ENCODE measurements around the gene LITAFD.
"Not testable (repeated sequence)": the region's sequence is repeated elsewhere in the genome, so short reads cannot be mapped to it uniquely, and the experiment has no call there.

The LITAFD gene

DNA sequence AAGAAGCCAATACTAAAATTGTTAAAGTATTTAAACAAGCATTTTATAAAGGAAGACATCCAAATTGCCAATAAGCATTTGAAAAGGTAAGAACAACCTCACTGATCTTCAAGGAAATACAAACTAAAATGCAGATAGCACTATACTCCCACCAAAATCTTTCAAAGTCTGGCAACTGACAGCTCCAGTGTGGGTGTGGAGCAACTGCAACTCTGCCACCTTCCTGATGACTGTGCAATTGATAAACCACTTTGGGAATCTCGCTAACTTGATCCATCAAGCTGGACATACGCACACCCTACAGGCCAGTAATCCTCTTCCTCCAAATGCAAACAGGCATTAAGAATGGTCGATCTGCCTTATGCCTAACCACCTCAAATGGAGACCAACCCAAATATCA, 31.9 kb downstream of the LITAFD start:
- ATAC-seq (no peak), DNase-seq (no peak)
- H3K4me3 Mint-ChIP-seq = no peak overlapping the region
- no peaks in the 10 kb centered on the region for H3K9me3 Mint-ChIP-seq
- no peaks in the 10 kb centered on the region for H3K27me3 Mint-ChIP-seq
- H3K27ac Mint-ChIP-seq = peak overlapping the region; percentile 83 to 84
- peaks cover 41% of the 10 kb centered on the region for H3K4me1 Mint-ChIP-seq

DNA sequence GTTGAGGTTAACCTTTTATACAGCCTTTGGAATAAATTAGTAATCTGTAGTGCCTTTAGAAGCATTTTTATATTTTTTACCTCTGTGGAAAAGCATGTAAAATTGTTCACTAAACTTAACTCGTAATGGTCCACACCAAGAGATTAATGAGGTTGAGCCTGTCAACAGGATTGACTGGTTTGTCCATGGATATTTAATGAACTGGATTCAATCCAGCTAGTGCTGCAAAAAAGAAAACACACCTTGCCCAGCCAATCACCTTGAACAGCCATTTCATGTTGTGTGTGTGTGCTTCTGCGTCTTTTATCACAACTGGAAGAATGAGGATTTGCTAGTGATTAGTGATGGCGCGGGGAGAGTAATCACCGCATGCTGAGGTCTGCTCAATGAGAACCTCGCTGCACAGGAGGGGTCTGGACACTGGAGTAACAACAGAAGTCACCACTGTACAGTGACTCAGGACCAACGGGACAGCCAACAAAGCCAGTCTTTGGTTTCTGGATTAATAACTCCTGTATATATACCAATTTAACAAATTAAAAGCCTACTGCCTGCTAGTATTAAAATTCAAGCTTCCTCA, 33.7 kb downstream of the LITAFD start:
- Mint-ChIP-seq H3K27ac (no peak overlapping the region), H3K27me3 (no peaks in the 10 kb centered on the region), H3K4me3 (no peak overlapping the region), H3K4me1 (peaks cover 48% of the 10 kb centered on the region), H3K9me3 (no peaks in the 10 kb centered on the region)
- no peak for DNase-seq
- ATAC-seq = no peak

DNA sequence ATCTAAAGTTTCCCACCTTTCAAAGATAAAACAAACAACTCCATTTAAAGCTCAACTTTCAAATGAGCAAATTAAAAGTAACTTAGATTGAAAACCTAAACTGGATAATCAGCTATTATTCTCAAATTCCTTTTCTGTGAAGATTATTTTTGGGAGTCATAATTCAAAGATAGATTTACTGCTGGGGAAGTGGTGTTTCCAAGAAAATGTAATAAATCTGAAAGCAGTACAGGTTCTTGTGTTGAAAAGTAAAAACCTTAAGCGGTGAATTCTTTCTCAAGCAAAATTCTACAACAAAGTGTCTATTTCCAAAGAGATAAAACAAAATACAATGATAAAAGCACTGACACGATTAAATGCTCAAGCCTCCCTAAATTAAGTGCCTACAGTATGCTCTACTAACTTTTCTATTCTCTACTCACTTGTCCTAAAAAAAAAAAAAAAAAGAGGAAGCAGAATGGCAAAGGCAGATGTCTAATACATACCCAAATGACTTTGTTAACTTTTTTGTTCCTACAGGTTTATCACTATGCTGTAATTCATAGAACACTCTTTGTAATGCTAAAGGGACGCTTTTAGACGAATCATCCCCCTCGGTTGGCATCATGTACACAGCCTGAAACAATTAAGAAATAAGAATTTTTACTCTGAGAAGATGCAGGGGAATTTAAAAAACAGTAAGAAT, 34.5 kb downstream of the LITAFD start:
- ATAC-seq = no peak
- Mint-ChIP-seq H3K27ac (peak overlapping the region; percentile 61 to 67), H3K4me1 (peaks cover 48% of the 10 kb centered on the region), H3K9me3 (no peaks in the 10 kb centered on the region), H3K27me3 (no peaks in the 10 kb centered on the region), H3K4me3 (no peak overlapping the region)
- no peak for DNase-seq

DNA sequence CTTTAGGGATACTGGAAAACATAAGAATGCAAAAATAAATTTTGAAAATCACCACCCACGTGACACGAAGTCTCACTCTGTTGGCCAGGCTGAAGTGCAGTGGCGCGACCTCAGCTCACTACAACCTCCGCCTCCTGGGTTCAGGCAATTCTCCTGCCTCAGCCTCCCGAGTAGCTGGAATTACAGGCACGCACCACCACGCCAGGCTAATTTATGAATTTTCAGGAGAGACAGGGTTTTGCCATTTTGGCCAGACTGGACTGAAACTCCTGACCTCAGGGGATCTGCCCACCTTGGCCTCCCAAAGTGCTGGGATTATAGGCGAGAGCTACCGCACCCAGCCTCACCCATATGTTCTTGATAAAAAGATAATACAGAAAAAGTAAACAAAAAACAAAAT, 35.2 kb downstream of the LITAFD start:
- DNase-seq, H3K27me3 Mint-ChIP-seq, ATAC-seq, H3K9me3 Mint-ChIP-seq, H3K4me3 Mint-ChIP-seq: not testable (repeated sequence)
- Mint-ChIP-seq H3K4me1 (peaks cover 53% of the 10 kb centered on the region), H3K27ac (peak overlapping the region in 1 of 2 donors; percentile 71)

DNA sequence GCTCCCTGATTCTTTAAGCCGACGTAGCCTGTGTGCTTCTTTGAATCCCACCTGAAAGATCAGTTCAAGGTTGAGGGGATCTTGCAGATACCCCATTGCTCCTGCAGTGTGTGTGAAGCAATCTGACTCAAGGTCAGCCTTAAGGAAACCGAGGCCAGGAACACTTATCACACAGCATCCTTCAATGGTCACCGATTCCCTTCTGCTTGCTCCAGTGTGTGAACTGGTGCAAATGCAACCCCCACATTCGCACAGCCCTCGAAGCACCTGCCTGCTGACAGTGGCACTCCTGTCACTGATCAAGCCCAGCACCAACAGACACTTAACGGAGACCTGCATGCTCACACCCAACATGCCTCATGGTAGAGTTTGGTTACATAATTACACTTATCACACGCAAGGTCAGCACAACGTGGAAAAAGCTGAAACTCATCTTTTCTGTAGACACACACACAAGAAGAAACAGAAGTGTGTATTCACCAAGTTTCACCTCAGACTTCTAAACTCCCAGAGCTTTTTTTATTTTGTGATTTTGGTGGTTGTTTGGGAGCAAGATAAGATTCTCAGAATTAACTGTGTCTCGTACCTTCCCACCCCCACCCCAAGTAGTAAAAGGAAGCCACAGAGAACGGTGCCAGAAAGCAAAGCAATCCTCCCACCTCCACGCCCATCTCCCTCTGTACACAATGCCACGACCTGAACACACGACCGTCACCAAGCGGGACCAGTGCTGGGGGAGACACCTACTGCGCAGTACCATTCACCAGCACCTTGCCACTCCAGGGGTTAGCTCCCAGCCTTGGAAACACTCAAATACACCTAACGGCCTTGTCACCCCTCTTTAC, 37.2 kb downstream of the LITAFD start:
- H3K4me3 Mint-ChIP-seq = peak overlapping the region in 1 of 2 donors; percentile 3
- no peak for ATAC-seq

DNA sequence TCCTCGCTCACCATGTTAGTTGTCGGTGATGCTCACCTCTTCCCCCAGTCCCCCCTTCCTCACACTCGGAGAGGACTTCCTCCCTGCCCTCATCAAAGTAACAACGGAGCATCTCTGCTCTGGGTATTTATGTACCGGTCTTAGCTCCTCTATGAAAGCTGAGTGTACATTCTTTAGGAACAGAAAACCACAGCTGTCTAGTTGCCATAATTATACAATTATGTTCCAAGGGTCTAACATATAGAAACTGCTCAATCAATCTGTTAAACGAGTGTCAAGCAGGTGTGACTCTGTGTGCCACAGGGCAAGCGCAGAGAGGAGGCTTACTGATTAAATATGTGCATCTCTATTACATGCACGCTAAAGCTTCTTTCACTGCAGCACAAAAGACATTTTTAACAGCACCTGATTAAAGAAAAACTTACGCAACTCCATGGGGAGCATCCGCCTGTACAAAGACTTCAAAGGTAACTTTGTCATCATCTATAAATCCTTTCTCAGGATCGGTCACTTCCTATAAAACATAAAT, 37.8 kb downstream of the LITAFD start:
- H3K4me1 Mint-ChIP-seq = peaks cover 51% of the 10 kb centered on the region
- H3K27ac Mint-ChIP-seq = peak overlapping the region; percentile 41 to 80
- DNase-seq (no peak), ATAC-seq (no peak)
- no peaks in the 10 kb centered on the region for H3K27me3 Mint-ChIP-seq
- peak overlapping the region in 1 of 2 donors; percentile 3 for H3K4me3 Mint-ChIP-seq
- no peaks in the 10 kb centered on the region for H3K9me3 Mint-ChIP-seq

More for the DNA sequence above, 37.2 kb downstream of the LITAFD start:
- Mint-ChIP-seq H3K4me1 (peaks cover 44% of the 10 kb centered on the region), H3K27ac (peak overlapping the region; percentile 41 to 80), H3K27me3 (no peaks in the 10 kb centered on the region), H3K9me3 (no peaks in the 10 kb centered on the region)
- DNase-seq = no peak

DNA sequence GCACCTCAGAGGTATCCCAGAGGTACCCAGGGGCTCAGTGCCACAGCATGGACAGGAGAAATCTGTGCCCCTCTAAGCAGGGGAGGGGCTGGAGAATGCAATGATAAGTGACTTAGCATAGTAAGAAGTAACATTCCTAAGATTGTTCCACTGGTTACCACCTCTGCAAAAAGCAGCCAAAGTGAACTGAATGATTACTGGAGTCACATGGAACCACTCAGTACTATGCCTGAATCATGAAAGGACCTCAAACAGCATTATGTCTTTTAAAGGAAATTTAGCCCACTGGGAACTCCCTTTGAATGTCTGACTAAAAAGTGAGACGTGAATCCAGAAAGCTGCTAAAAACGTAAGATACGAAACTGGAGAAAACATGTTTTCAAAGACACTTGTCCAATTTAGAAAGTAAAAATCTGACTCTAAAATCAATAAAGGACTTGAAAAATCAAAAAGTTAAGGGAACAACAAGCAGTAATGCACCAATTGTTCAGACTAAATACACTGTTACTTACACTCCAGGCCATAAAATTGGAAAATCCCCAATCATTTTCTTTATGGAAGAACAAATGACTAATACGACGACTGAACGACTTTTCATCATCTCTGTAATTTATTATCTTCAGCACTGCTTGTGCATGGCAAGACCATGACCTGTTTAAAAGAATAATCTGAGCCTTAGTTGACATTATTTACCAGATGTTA, 38.6 kb downstream of the LITAFD start:
- DNase-seq = no peak
- no peaks in the 10 kb centered on the region for H3K27me3 Mint-ChIP-seq
- H3K4me3 Mint-ChIP-seq = peak overlapping the region in 1 of 2 donors; percentile 27
- no peak overlapping the region for H3K27ac Mint-ChIP-seq
- H3K9me3 Mint-ChIP-seq = no peaks in the 10 kb centered on the region
- ATAC-seq = peak; percentile 39
- H3K4me1 Mint-ChIP-seq = peaks cover 59% of the 10 kb centered on the region

DNA sequence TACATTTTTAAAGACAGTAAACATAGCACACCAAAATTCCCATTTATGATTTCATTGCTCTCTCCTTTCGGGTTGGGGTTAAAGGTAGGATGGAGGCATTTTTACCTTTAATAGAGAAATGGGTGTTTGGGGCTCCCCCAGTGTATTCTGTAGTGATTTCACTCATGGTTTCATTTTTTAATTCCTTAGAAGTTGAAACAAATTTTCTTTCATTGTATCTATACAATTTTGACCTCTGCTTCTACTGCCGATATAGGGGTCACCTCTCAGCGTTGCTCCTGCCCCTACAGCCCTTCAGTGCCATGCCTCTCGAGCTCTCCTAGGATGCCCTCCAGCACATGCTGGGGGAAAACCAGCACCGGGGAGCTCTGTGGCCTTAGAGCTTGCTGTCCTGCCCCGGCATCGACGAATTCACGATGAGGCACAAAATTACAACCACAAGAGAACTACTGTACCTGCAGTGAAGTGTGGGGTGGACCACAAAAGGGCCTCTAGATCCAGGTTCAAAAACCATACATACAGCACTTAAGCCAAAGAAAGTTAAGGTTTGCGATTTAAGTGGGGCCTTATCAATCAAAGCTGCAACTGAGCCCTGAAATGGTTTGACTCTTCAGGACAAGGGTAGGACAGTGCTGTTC, 39.3 kb downstream of the LITAFD start:
- peak; percentile 59 for ATAC-seq
- DNase-seq = no peak
- peak overlapping the region; percentile 44 to 74 for H3K27ac Mint-ChIP-seq
- H3K27me3 Mint-ChIP-seq = no peaks in the 10 kb centered on the region
- peaks cover 59% of the 10 kb centered on the region for H3K4me1 Mint-ChIP-seq
- peak overlapping the region in 1 of 2 donors; percentile 27 for H3K4me3 Mint-ChIP-seq
- no peaks in the 10 kb centered on the region for H3K9me3 Mint-ChIP-seq

DNA sequence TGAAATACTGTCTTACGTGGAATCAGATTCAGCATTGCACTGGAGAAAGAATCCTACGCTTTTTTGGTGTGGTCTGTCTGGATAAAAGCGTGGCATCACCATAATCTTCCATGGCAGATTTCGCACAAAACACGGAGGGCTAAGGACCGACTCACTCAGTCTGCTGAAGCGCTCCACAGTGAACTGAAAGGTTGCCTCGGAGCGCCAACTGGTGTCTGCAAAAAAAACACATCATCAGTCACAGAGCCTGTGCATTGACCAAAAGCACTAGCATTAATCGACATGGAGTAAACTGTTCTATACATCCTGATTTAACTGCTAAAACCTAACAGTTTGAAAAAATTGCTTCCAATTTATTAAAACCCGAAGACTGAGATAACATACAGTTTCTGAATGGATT, 41.0 kb downstream of the LITAFD start:
- Mint-ChIP-seq H3K27ac (no peak overlapping the region), H3K27me3 (no peaks in the 10 kb centered on the region), H3K4me1 (peaks cover 69% of the 10 kb centered on the region), H3K4me3 (no peak overlapping the region), H3K9me3 (no peaks in the 10 kb centered on the region)
- no peak for ATAC-seq
- DNase-seq = no peak

DNA sequence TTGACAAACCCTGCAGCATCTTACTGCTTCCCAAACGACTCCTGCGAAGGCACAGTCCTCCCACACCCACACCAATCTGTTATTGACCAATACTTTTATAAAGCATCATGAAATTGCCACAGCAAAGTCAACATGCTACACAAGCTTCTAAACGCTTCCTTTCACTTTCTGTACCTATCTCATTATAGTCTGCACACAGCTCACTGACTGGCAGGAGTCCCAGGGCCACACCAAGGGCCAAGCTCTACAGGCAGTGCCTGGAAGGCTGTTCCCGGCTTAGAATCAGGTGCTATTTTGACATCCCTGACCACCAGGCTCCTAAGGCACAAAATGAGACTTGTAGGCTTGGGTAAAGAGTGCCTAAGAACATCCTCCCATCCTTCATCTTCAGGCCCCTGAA, 42.1 kb downstream of the LITAFD start:
- Mint-ChIP-seq H3K27ac (peak overlapping the region; percentile 56 to 82), H3K4me3 (no peak overlapping the region), H3K9me3 (no peaks in the 10 kb centered on the region), H3K4me1 (peaks cover 72% of the 10 kb centered on the region), H3K27me3 (no peaks in the 10 kb centered on the region)
- ATAC-seq (no peak), DNase-seq (no peak)

DNA sequence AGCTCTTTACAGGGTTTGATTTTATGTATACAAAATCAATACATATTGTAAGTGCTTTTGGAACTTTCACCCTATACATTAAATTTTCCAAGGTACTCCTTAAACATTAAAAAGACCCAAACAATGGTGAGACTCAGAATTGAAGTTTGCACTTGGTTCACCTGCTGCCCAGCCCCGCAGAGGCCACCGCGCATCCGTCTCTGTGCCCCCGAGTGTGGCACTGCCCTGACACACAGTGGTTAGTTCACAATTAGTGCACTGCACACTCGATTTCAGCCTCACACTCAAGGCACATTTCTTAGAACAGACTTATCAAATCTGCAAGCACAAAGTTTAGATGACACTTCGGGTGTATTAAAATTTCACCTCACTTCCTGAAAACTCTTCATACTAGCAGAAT, 43.3 kb downstream of the LITAFD start:
- ATAC-seq (no peak), DNase-seq (no peak)
- peaks cover 65% of the 10 kb centered on the region for H3K4me1 Mint-ChIP-seq
- peak overlapping the region in 1 of 2 donors; percentile 67 for H3K27ac Mint-ChIP-seq
- H3K9me3 Mint-ChIP-seq = no peaks in the 10 kb centered on the region
- no peaks in the 10 kb centered on the region for H3K27me3 Mint-ChIP-seq
- H3K4me3 Mint-ChIP-seq = no peak overlapping the region

DNA sequence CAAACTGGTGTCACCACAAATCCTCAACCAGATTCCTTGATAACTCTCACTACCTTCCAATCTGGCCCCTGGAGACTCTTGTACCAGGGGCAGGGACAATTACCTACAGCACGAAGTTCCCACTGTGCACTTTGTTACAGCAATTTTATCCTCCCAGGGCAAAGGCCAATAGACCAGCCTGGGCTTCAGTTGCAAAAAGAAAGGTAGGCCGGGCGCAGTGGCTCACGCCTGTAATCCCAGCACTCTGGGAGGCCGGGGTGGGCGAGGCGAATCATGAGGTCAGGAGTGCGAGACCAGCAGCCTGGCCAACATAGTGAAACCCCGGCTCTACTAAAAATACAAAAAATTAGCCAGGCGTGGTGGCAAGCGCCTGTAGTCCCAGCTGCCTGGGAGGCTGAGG, 44.7 kb downstream of the LITAFD start:
- Mint-ChIP-seq H3K9me3 (no peaks in the 10 kb centered on the region), H3K27me3 (no peaks in the 10 kb centered on the region), H3K4me3 (no peak overlapping the region), H3K27ac (no peak overlapping the region), H3K4me1 (peaks cover 58% of the 10 kb centered on the region)
- DNase-seq (no peak), ATAC-seq (no peak)

DNA sequence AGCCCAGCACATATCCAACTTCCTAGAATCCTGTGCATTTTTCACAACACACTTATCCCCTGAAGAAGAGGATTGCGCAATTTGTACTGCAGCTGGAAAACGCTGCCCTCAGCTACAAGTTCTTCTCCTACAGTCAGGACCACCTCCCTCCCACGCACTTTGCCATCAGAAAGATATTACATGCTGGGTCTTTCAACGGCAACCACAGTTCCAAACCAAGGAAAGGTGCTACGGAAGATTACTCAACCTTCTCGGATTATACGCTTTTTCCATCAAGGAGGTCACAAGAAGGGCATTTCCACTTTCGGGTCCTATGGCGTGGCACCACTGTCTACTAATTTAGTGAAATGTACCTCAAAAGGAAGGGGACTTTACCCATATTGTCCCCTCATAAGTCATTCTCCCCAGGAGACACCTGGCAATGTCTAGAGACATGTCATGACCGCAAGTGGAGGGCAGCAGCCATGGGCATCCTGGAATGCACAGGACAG, 46.4 kb downstream of the LITAFD start:
- ATAC-seq (peak; percentile 98), DNase-seq (peak; percentile 16 to 70)
- Mint-ChIP-seq H3K27ac (peak overlapping the region in 1 of 2 donors; percentile 95), H3K4me3 (peak overlapping the region; percentile 44 to 73), H3K4me1 (peaks cover 61% of the 10 kb centered on the region), H3K9me3 (no peaks in the 10 kb centered on the region), H3K27me3 (no peaks in the 10 kb centered on the region)

DNA sequence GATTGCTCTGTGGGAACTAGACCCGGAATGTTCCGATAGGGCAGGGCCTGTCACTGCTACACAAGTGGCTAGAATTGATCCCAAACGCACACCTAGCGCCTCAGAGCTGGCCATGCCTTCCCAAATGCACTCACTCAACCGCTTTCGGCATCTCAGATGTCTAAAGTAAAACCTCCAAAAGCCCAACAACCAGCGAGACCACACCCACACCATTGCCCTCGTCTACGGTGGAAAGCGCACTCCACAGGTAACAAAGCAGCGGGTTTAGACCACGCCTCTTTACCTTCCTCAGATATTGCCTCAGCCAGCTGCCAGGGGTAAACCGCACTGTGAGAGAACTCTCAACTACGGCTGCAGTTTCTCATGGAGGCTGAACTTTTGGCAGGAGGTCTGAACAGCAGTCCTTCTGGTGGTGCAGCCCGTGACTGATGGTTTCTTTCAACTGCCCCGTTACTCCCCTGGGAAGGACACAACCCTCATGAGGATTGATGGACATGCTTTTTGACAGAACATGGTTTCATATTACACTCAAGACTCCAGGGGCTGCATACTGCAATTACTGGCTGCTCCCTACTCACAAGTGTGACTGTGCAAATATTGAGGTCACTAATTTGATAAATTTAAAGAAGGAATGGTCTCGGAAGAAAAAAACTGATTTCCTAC, 47.1 kb downstream of the LITAFD start:
- Mint-ChIP-seq H3K9me3 (no peaks in the 10 kb centered on the region), H3K4me3 (peak overlapping the region; percentile 44 to 73), H3K4me1 (peaks cover 60% of the 10 kb centered on the region), H3K27me3 (no peaks in the 10 kb centered on the region), H3K27ac (peak overlapping the region; percentile 78 to 95)
- no peak for ATAC-seq
- no peak for DNase-seq
